Loucy (cell line): ENCODE results near the gene DNAJC11.
A peak's percentile ranks its signal among the peaks of the same experiment; 100 is the strongest.
"Not testable (repeated sequence)": the region's sequence is repeated elsewhere in the genome, so short reads cannot be mapped to it uniquely, and the experiment has no call there.

Experiments used
- H2AFZ ChIP-seq: fragments of 200-600 bp; sonication (generic); 2 replicates; pipeline ENCODE4 v1.6.0; 2016; ENCODE audit warnings: antibody characterized with exemption, mild to moderate bottlenecking, low read length, moderate library complexity
- H3F3A ChIP-seq: fragments of 200-600 bp; 2 replicates; pipeline ENCODE4 v1.6.0; 2016; ENCODE audit warnings: antibody characterized with exemption, low read depth, mild to moderate bottlenecking
- H3K27me3 ChIP-seq: fragments of 200-600 bp; sonication (generic); 2 replicates; pipeline ENCODE4 v1.6.1; 2014; ENCODE audit warnings: low read length, mild to moderate bottlenecking; ENCODE audit not compliant: insufficient read depth, poor library complexity, severe bottlenecking
- H3K36me3 ChIP-seq: fragments of 200-600 bp; sonication (generic); 2 replicates; pipeline ENCODE4 v1.6.1; 2016; ENCODE audit warnings: low read length; ENCODE audit not compliant: insufficient read depth
- H3K4me1 ChIP-seq: fragments of 200-600 bp; sonication (generic); 2 replicates; pipeline ENCODE4 v1.5.1; 2014; ENCODE audit warnings: low read length, mild to moderate bottlenecking; ENCODE audit not compliant: insufficient read depth, poor library complexity, severe bottlenecking
- H3K4me2 ChIP-seq: fragments of 200-600 bp; sonication (generic); 2 replicates; pipeline ENCODE4 v1.6.0; 2014; ENCODE audit warnings: antibody characterized with exemption, low read length, low read depth, mild to moderate bottlenecking; ENCODE audit not compliant: poor library complexity, severe bottlenecking
- H3K4me3 ChIP-seq: fragments of 200-600 bp; sonication (generic); 2 replicates; pipeline ENCODE4 v1.5.1; 2014; ENCODE audit warnings: low read length, mild to moderate bottlenecking, mixed read lengths; ENCODE audit not compliant: poor library complexity, severe bottlenecking
- H3K79me2 ChIP-seq: fragments of 200-600 bp; sonication (generic); 2 replicates; pipeline ENCODE4 v1.6.1; 2014; ENCODE audit warnings: low read length; ENCODE audit not compliant: insufficient read depth
- H3K9ac ChIP-seq: fragments of 200-600 bp; sonication (generic); 2 replicates; pipeline ENCODE4 v1.6.0; 2014; ENCODE audit warnings: mild to moderate bottlenecking, low read depth, low read length, moderate library complexity; ENCODE audit not compliant: poor library complexity, severe bottlenecking
- H3K9me2 ChIP-seq: fragments of 200-600 bp; sonication (generic); replicated peaks from 2 replicates; pipeline ENCODE4 v1.6.1; 2016; ENCODE audit warnings: low read depth, low read length, mixed read lengths
- H3K9me3 ChIP-seq: fragments of 200-600 bp; sonication (generic); 2 replicates; pipeline ENCODE4 v1.6.1; 2014; ENCODE audit warnings: mild to moderate bottlenecking, antibody characterized with exemption, low read length, low read depth; ENCODE audit not compliant: insufficient read depth
- H4K20me1 ChIP-seq: fragments of 200-600 bp; sonication (generic); 2 replicates; pipeline ENCODE4 v1.6.0; 2014; ENCODE audit warnings: antibody characterized with exemption, low read length, mild to moderate bottlenecking; ENCODE audit not compliant: insufficient read depth, poor library complexity, severe bottlenecking
- EZH2phosphoT487 ChIP-seq: fragments of 200-600 bp; IDR thresholded peaks from 2 replicates; pipeline ENCODE4 v1.6.1; 2018; ENCODE audit warnings: antibody characterized with exemption, mild to moderate bottlenecking, moderate library complexity, borderline replicate concordance
- TF ChIP-seq, protein P1 (sequence below): fragments of 200-600 bp; sonication (generic); conservative IDR thresholded peaks from 2 replicates; pipeline ENCODE4 v1.5.1; 2014; ENCODE audit warnings: mild to moderate bottlenecking, antibody characterized with exemption, low read length

The DNAJC11 gene

DNA sequence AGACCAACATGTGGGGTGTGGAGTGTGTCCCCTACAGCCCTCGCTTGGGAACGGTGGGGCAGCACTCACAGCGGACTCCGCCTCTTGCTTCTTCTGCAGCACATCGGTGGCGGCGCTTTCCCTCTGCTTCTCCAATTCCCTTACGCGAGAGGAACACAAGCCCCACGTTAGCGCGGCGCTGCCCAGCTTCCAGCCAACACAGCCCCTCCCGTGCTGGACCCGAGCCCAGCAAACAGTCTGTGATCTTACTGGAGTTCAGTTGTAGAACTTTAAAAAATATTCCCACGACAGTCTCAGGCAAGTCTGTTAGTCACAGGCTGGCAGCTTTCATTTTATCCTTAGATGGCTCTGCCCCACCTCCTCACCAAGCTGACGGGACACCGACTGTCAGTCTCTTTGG lies 63.4 kb downstream of the DNAJC11 start:
- H3K79me2 ChIP-seq: no peaks in the 10 kb centered on the region
- H3K9ac ChIP-seq: no peak overlapping the region
- H3K9me3 ChIP-seq: no peaks in the 10 kb centered on the region
- TF ChIP-seq EZH2phosphoT487: no peak
- TF ChIP-seq, protein P1, sequence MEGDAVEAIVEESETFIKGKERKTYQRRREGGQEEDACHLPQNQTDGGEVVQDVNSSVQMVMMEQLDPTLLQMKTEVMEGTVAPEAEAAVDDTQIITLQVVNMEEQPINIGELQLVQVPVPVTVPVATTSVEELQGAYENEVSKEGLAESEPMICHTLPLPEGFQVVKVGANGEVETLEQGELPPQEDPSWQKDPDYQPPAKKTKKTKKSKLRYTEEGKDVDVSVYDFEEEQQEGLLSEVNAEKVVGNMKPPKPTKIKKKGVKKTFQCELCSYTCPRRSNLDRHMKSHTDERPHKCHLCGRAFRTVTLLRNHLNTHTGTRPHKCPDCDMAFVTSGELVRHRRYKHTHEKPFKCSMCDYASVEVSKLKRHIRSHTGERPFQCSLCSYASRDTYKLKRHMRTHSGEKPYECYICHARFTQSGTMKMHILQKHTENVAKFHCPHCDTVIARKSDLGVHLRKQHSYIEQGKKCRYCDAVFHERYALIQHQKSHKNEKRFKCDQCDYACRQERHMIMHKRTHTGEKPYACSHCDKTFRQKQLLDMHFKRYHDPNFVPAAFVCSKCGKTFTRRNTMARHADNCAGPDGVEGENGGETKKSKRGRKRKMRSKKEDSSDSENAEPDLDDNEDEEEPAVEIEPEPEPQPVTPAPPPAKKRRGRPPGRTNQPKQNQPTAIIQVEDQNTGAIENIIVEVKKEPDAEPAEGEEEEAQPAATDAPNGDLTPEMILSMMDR: no peak
- no peaks in the 10 kb centered on the region for H3K9me2 ChIP-seq
- no peak overlapping the region for H3K4me3 ChIP-seq
- no peaks in the 10 kb centered on the region for H4K20me1 ChIP-seq
- no peaks in the 10 kb centered on the region for H3K27me3 ChIP-seq
- H2AFZ ChIP-seq: no peak overlapping the region
- no peak overlapping the region for H3K4me2 ChIP-seq
- H3K36me3 ChIP-seq: peaks cover 64% of the 10 kb centered on the region; the same call in 1 of the 2 replicates
- H3F3A ChIP-seq: no peaks in the 10 kb centered on the region
- H3K4me1 ChIP-seq: no peaks in the 10 kb centered on the region

DNA sequence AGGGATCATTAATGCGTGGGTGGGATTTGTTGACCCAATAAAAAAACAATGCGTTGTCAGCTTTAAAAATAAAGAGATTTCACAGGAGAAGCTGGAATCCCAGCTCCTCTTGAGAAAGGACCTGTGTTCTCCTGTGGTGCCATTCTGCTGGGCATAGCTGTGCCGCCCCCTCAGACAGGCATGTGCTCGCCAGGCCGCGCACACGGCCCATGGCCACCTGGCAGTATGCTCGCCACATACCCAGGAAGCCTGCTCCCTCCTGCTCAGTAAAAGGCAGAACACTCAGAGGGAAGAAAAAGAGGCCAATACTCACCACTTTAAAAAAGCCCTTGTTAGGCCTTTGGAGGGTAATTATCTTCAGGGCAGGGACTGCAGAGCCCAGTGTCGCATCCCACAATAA lies 63.8 kb downstream of the DNAJC11 start:
- Histone ChIP-seq H3K9me2 (no peaks in the 10 kb centered on the region), H3K79me2 (no peaks in the 10 kb centered on the region), H2AFZ (no peak overlapping the region), H4K20me1 (no peaks in the 10 kb centered on the region), H3K4me1 (no peaks in the 10 kb centered on the region), H3K9me3 (no peaks in the 10 kb centered on the region), H3K27me3 (no peaks in the 10 kb centered on the region), H3K9ac (no peak overlapping the region), H3K4me2 (no peak overlapping the region), H3K36me3 (peaks cover 68% of the 10 kb centered on the region; the same call in 1 of the 2 replicates), H3K4me3 (no peak overlapping the region), H3F3A (no peaks in the 10 kb centered on the region)
- TF ChIP-seq, protein P1: no peak
- TF ChIP-seq EZH2phosphoT487: no peak

DNA sequence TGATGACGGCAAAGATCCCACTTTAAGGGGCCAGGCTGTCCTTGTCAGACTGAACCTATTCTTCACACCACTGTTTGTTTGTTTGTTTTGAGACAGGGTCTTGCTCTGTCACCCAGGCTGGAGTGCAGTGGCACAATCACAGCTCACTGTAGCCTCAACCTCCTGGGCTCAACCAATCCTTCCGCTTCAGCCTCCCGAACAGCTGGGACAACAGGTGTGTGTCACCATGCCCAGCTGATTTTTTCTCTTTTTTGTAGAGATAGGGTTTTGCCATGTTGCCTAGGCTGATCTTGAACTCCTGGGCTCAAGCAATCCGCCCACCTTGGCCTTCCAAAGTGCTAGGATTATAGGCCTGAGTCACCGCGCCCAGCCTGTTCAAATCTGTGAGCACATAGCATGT lies 64.8 kb downstream of the DNAJC11 start:
- not testable (repeated sequence) for H3K9me2 ChIP-seq, H3K4me3 ChIP-seq, H3F3A ChIP-seq, H3K4me1 ChIP-seq, H3K9ac ChIP-seq, H3K4me2 ChIP-seq, H3K9me3 ChIP-seq, H4K20me1 ChIP-seq, H3K79me2 ChIP-seq, H3K27me3 ChIP-seq, H2AFZ ChIP-seq
- peaks cover 75% of the 10 kb centered on the region; the same call in 1 of the 2 replicates for H3K36me3 ChIP-seq

DNA sequence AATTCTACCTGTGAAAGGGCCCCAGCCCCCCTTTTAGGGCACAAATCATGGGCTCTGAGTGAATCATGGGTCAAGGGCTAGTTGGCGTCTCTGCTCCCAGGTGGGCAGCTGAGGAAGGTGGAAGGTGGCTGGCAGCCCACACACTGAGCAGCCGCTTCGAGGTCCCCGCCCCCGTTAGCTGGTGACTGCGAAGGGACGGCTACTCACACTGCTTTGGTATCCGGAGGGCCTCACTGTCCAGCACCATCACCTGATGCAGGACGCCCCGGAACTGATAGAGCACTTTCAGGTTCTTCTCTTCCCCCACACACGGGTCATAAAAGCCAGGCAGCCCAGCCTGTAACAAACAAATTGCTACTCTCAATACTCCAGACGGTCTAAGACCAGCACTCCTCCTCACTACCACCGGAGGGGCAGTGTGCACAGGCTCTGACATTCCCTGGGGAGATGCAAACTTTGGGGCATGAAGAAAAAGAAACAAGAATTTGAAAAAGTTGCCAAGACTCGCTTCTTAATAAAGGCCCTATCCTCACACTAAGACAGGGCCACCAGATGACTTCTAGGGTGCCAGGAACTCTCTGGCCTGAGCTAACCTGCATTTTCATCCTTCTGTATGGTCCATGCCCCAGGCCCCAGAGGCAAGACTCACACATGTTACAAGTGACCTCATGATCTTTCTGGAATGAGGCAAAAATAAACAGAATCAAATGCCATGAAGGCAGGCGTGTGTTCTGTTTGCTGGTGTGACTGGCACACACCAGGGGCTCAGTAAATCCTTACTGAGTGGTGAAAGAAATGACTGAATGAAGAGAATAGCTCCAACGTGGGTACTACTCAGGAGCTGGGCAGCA lies 65.5 kb downstream of the DNAJC11 start:
- TF ChIP-seq, protein P1: 0 out of 2 replicates have a peak, but pooled peaks have one; percentile 7
- no peak for TF ChIP-seq EZH2phosphoT487
- no peaks in the 10 kb centered on the region for H4K20me1 ChIP-seq
- no peaks in the 10 kb centered on the region for H3F3A ChIP-seq
- no peaks in the 10 kb centered on the region for H3K4me1 ChIP-seq
- no peak overlapping the region for H2AFZ ChIP-seq
- no peak overlapping the region for H3K9ac ChIP-seq
- H3K4me2 ChIP-seq: no peak overlapping the region
- no peak overlapping the region for H3K4me3 ChIP-seq
- no peaks in the 10 kb centered on the region for H3K79me2 ChIP-seq
- no peaks in the 10 kb centered on the region for H3K9me2 ChIP-seq
- peaks cover 75% of the 10 kb centered on the region; the same call in 1 of the 2 replicates for H3K36me3 ChIP-seq
- no peaks in the 10 kb centered on the region for H3K27me3 ChIP-seq
- H3K9me3 ChIP-seq: no peaks in the 10 kb centered on the region
